ENCODE measurements around the gene CPTP.
"Not testable (repeated sequence)": the region's sequence is repeated elsewhere in the genome, so short reads cannot be mapped to it uniquely, and the experiment has no call there.

The CPTP gene

DNA sequence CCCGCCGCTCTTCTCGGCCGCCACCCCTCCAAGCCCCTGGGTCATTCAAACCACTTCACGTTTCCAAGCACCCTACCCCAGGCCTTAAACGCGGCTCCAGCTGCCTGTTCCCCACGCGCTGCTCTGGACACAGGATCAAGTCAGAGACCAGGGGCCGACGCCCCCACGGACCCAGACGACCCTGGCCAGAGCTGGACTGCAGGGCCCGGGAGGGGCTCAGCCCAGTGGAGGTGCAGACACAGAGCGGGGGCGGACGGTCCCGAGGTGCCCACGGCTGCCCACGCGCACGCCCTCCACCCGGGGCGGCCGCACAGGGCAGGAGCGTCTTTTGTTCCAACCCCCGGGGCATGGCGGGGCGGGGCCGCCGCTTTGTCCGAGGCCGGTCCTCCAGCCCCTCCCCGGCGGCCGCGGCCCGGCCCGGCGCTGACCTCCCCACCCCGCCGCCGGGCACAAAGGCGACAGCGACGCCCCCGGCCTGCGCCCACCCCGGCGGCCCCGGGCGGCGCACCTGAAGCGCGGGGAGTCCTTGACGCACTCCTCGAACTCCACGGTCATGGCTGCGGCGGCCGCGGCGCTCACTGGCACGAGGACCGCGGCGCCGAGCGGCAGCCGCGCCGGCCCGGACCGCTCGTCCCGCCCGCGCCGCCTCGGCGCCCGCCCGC lies 17.2 kb upstream of the CPTP start:
- DNase-seq: no peak

GRCh38 chr1:1307923-1308755 lies 16.5 kb upstream of the CPTP start, which contains the start of the genes ACAP3 and PUSL1:
Gene ACAP3 (minus strand): TSS chr1:1307930. CDS start chr1:1307815, 115 bp downstream.
Gene PUSL1 (plus strand): TSS chr1:1308597. CDS start chr1:1308644, 47 bp downstream.
- DNase-seq: peak; percentile 93

- no peak for DNase-seq
Measured at GRCh38 chr1:1308756-1309250, 15.8 kb upstream of the CPTP start.

DNA sequence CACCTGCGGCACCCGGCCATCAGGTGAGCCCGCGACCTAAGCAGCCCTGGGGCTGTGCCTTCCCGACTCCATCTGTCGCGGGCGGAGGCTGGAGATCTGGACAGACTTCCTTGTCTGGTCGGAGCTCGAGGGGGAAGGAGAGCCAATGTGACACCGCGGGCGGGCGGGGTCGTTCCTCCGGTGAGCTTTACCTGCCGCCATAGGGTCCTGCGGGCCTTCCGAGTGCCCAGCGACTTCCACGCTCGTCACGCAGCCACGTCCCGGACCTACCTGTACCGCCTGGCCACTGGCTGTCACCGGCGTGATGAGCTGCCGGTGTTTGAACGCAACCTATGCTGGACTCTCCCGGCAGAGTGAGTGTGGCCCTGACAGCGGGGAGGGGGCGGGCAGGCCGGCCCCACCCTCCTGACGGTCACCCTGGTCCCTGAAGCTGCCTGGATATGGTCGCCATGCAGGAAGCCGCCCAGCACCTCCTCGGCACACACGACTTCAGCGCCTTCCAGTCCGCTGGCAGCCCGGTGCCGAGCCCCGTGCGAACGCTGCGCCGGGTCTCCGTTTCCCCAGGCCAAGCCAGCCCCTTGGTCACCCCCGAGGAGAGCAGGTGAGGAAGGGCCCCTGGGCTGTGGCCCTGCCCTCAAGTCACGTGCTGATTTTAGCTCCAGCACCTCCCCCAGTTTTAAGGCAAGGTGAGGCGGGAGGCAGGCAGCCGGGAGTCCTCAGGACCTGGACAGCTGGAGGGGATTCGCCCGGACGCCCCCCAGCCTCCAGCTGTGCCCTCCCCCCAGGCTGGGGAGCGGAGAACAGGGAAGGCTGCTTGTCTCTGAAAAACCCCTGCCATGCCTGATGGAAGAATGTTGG lies 15.1 kb upstream of the CPTP start:
- DNase-seq: no peak

DNA sequence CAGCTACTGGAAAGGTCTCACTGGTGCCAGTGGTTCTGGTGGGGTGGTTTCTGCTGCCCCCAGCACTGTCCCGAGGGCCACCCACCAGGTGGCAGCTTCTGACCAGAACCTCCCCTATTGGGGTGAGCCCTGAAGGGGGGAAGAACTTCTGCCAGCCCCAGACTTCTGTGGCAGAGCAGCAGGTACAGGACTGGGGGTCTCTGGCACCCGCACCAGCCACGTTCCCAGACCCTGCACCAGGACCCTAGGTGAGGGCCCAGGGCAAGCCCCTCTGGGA lies 14.6 kb upstream of the CPTP start:
- DNase-seq: no peak

GRCh38 chr1:1310476-1311053 lies 14.0 kb upstream of the CPTP start:
- no peak for DNase-seq

GRCh38 chr1:1311107-1312104 lies 13.2 kb upstream of the CPTP start:
- DNase-seq: no peak

DNA sequence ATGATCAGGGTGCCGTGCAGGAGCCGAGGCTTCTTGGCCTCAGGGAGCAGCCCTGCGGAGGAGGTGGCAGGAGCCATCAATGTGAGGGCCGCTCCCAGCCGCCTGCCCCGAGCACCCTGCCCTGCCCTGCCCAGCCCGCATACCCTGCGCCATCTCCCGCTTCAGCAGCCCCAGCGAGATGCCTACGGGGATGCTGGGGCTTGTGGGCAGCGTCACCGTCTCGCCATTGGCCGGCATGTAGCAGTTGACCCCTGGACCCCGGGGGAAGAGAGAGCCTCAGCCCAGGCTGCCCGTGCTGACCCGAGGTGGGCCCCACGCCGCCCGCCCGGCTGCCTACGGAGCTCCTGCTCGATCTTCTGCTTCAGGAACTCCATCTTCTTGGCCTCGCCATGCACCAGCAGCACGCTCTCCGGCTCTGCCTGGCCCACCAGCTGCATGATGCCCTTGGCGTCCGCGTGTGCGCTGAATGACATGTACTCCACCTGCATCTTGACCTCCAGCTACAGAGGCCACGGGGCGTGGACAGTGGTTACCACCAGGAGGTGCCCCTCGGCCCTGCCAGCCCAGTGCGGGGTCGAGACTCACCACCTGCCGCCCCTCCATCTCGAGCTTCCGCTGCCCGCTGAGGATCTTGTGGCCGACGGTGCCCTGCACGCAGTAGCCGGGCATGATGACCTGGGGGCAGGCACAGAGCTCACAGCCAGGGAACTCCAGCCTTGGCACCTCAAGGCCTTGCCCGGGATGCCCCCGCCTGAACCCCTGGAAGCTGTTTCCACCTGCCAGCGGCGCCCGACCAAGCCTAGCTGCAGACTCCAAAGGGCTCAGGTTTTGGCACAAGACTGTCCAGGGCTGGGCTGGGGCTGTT lies 11.9 kb upstream of the CPTP start:
- no peak for DNase-seq

DNA sequence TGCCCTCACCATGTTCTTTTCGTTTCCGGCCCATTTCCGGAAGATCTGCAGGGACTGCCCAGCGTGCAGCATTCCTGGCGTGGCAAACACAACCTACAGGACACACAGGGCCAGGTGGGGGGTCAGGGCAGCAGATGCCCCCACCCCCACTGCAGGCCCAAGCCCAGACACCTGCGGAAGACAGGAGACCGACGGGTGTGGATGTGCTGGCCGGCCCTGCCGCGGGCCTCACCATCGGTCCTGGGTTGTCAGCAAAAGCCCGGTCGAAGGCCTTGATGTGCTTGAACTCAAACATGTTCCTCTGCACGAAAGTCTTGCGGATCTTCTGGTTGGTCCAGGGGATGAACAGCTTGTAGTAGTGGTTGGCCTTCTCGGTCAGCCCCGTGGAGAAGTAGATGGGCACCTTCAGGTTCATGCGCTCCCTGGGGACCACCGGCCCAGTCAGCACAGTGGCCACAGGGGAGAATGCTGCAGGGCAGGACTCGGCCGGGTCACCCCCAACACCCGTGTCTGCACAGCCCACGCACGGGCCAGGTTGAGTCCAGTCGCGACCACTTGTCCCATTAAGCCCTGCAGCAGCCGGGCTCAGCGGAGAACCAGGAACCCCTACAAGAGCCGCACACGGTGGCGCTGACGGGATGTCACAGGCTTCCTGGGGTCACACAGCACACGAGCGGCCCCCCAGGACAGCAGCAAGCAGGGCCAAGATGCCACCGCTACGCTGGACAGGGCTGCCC lies 10.9 kb upstream of the CPTP start:
- DNase-seq: no peak

DNA sequence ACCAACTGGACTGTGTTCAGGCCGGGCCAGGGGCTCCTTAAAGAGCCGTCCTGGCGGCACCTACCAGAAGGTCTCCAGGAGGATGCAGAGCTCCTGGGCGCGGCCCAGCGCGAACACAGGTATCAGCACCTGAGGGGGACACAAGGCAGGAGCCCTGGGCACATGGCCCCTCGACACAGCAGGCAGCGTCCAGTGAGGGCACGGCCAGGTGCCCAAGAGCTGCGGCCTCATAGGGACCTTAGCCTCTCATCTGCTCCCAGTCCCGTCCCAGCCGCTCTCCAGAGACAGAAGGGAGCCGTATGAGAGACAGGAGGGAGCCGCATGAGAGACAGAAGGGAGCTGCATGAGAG lies 10.4 kb upstream of the CPTP start:
- no peak for DNase-seq

- no peak for DNase-seq
Measured at GRCh38 chr1:1314678-1315335, 9.8 kb upstream of the CPTP start.

DNA sequence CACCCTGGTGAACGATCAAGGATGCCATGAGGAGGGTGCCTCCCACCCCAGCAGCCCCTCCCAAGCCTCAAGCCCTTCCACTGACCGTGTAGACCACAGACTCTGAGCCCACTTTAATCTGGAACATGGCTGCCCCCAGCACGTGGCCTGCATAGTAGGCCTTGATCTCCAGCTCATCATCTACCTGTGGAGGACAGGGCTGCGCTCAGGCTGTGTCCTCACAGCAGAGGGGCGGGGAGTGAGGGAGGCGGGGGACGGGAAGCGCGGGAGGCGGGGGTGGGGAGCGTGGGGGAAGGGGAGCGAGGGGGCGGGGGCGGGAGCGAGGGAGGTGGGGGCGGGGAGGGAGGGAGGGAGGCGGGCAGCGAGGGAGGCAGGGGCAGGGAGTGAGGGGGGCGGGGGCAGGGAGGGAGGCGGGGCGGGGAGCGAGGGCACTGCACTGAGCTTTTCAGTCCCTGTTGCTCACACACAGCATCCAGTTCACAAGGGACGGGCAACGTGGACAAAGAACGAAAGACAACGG lies 9.1 kb upstream of the CPTP start:
- DNase-seq: no peak

GRCh38 chr1:1316199-1316598 lies 8.4 kb upstream of the CPTP start:
- not testable (repeated sequence) for DNase-seq

DNA sequence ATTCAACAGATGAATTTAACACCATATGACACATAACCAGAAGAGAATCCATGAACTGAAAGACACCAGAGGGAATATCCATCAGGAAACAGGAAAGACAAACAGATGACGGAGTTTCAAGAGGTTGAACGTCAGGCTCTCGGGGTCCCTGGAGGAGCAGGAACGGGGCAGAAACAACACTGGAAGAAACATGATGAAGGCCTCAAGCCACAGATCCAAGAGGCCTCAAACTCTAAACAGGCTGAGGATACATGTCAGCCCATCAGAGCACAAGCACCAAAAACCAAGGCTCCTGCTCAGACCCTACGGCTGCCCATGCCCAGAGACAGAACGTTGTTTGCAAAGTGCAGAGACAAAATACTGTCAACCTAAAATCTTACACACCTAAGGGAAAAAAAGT lies 7.2 kb upstream of the CPTP start:
- no peak for DNase-seq

DNA sequence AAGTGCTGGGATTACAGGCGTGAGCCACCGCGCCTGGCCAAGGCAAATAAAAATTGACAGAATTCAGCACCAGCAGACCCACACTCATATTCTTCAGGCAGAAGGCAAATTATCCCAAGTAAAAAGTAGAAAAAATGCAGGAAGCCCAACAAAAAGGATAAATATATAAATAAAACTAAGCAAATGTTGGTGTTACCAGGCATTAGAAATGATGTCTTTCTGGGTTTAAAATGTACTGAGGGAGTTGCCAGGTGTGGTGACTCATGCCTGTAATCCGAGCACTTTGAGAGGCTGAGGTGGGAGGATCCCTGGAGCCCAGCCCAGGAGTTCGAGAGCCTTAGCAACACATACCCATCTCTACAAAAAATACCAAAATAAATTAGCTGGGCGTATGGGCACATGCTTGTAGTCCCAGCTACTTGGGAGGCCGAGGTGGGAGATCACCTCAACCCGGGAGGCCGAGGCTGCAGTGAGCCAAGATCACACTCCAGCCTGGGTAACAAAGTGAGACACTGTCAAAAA lies 6.4 kb upstream of the CPTP start:
- DNase-seq: peak; percentile 74

- DNase-seq: no peak
Measured at GRCh38 chr1:1318777-1319645, 5.6 kb upstream of the CPTP start.

DNA sequence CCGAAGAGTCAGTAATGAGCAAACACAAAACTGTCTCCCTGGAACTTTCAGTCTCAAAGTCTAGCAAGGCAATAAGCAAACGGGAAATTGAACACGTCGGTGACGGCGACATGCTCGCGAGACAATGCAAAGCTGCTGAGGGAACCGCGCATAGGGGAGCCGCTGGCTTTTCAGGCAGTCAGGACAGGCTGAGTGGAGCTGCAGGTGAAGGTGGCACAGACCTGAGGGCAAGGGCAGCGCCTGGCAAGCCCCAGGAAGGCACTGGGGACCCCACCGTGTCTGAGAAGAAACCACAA lies 5.0 kb upstream of the CPTP start:
- no peak for DNase-seq

Data from NCI-H2171 (cell line).